LNCAP (cell line): ENCODE measurements around the gene ZNF219.

Experiments
- TF ChIP-seq, protein P1 (sequence below): fragments of 450-650 bp; IDR thresholded peaks from 2 replicates; pipeline ENCODE4 v1.5.1; 2017; ENCODE audit warnings: mild to moderate bottlenecking

The ZNF219 gene

DNA sequence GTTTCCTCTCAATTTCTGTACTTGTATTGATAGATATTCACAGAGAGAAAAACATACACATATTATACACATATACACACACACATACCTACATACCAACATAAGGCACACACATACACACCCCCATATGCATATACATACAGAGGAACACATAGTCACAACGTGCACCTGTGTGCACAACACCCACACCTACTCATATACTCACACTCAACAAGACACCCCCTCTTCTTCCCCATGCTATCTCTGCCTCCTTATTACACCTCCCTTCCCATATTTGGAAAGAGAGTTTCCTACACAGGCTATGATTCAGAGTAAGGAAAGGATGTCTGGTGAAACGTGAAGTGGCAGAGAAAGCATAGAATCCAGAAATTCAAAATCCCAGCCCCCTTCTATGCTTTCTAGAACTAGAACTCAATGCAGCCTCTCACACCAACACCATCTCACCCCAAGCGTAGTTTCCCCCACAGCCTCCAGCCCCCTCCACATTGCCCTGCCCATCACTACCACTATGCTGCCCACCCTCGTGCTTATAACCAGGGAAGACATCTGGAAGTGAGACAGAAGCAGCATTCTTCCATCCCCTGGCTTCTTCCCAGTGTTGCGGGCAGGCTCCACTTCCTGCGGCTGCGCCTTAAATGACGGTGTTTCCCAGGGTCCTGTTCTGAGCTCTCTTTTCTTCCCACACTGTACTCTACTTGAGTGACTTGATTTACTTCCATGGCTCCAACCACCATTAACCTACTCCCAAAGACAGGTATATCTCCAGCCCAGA is 38.4 kb downstream of the ZNF219 start:
- TF ChIP-seq, protein P1, sequence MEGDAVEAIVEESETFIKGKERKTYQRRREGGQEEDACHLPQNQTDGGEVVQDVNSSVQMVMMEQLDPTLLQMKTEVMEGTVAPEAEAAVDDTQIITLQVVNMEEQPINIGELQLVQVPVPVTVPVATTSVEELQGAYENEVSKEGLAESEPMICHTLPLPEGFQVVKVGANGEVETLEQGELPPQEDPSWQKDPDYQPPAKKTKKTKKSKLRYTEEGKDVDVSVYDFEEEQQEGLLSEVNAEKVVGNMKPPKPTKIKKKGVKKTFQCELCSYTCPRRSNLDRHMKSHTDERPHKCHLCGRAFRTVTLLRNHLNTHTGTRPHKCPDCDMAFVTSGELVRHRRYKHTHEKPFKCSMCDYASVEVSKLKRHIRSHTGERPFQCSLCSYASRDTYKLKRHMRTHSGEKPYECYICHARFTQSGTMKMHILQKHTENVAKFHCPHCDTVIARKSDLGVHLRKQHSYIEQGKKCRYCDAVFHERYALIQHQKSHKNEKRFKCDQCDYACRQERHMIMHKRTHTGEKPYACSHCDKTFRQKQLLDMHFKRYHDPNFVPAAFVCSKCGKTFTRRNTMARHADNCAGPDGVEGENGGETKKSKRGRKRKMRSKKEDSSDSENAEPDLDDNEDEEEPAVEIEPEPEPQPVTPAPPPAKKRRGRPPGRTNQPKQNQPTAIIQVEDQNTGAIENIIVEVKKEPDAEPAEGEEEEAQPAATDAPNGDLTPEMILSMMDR = no peak

DNA sequence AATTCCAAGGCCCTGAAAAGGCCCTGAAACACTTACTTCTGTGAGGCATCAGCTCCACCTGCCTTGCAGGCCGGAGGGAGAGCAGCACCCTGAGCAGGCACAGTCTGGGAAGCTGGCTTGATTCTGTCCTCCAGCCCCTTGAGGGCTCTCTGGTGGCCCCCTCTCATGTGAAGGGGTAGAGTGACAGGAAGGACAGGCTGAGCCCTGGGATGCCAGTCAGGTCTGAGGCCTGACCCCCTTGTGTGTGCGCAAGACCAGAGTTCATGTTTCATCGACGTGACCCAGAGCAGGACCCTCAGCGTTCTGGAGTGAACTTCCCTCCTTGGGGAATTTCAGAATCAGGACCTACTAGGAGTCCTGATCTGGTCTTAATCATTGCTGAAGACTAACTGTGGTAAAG is 39.6 kb downstream of the ZNF219 start:
- TF ChIP-seq, protein P1 = no peak

DNA sequence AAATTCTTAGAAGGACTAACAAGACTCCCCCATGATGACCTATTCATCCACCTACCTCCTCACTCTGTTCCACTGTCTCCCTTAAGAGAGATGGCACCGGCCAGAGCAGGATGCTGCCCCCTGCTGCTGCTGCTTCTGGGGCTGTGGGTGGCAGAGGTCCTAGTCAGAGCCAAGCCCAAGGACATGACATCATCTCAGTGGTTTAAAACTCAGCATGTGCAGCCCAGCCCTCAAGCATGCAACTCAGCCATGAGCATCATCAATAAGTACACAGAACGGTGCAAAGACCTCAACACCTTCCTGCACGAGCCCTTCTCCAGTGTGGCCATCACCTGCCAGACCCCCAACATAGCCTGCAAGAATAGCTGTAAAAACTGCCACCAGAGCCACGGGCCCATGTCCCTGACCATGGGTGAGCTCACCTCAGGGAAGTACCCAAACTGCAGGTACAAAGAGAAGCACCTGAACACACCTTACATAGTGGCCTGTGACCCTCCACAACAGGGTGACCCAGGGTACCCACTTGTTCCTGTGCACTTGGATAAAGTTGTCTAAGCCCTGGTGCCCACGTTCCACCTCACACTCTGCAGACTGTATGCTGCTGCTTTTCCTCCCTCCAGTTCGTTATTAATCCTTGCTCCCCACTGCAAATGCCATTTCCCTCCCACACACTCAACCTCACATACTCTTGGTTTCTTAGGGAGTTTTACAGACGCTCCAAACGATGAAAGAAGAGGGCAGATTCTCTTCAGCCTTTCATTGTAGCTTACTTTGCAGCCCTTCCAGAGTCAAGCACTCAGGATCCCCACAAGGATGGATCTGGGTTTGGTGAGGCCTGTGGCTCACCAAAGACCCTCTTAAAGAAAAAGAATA is 40.4 kb downstream of the ZNF219 start, which contains the start of gene RNASE8:
RNASE8 (plus strand) TSS at position 20 of the 873 bp plus-strand sequence; CDS start at position 91, 71 bp downstream.
- TF ChIP-seq, protein P1 = no peak

DNA sequence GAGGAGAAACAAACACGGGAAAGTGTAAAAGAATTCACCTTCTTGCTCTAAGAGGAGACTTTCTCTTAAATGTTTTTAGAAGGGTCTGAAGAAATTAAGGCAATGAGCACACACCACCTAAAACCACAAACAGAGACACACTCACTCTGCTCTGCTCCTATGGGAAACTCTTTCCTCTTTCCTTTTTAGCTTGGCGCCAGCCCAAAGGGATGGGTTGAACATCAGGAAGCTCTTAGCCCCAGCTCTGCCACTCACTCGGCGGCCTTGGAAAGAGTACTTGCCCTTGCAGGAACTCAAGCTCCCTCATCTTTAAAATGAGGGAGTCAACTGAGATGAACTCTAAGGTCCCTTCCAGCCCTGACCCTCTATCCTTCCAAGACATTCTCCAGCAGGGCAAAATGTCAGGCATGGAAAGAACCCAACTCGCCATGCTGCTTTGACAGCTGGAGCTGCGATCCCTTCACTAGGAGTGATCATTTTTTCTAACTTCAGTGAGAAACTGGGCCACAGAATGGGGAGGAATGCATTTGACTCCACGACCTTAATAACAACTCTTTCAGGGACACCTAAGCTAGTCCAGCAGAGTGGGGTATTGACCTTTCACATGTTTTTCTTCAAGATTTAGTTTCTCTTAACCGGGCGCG is 41.8 kb downstream of the ZNF219 start:
- TF ChIP-seq, protein P1 = no peak

DNA sequence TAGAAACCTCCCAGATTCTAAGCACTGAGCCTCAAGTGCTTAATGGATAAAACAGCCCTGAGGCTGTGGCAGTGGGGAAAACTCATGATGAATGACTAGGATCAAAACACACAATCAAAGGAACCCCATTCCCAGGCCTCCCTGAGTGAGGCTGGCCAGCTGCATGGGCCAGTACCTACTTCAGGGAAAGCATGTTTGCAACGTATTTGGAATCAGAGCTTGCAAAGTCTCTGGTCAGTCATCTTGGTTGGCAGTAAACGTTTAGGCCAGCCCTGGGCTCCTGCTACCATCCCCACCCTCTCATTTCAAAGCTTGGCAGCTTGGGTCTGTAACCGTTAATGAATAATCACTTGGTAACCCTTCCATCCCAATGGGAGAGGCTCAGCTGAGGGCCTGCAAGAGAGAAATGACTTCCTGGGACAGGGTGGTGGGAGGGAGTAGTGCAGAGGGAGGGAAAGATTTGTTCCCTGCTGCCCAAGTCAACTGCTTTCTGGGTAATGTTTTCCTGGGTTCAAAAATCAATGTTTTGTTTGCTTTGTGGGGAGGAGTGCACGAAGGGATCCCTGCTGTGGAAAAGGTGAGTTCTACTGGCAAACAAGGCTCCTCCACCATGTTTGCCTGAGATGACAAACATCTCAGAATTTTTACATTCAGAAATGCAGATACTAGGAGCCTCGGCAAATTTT is 42.9 kb downstream of the ZNF219 start:
- TF ChIP-seq, protein P1 = no peak

DNA sequence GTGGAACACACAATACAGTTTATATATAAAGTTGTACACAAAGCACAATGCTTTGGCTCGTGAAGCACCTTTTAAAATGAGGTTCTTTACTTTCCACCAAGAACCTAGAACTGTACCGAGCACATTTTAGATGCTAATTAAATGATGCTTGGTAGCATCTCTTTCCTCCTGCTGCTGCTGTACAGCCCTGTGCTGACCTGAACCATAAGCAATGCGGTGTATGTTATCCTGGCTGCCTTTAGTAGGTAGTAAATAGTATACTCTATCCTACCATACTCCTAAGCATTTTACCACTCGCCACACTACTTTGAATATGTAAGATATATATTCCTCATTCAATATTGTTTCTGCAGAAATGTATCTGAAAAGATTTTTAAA is 43.7 kb downstream of the ZNF219 start:
- TF ChIP-seq, protein P1 = no peak

DNA sequence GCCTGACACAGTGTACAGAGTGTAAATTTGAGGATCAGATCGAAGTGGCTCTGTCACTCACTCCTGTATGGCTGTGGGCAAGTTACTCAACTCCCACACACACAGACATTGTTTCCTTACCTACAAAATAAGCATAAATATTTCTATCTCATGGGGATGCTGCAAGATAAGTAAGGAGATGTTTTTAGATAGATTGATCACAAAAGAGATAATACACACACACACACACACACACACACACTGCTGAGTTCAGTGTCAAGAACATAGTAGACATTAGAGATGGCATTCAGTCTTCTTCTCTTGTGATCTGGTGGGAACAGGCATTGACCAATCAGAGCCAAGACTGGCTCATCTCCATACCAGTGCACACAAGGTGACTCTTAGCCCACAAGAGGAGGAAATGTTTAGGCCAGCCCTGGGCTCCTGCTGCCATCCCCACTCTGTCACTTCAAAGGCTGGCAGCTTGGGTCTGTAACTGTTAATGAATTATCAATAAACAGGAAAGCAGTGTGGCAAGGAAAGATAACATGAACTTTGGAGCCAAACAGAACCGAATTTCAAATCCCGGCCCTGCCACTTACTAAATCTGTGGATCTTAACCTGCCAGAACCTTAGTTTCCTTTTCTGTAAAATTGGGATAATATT is 44.2 kb downstream of the ZNF219 start:
- TF ChIP-seq, protein P1 = no peak
